Activated CD8-positive, alpha-beta memory T cell treated with anti-CD3 and anti-CD28 coated beads for 4 hours (primary cell): ENCODE data around the gene HMCN2.
A peak's percentile ranks its signal among the peaks of the same experiment; 100 is the strongest.
"Not testable (repeated sequence)": the region's sequence is repeated elsewhere in the genome, so short reads cannot be mapped to it uniquely, and the experiment has no call there.

ENCODE experiments used
- DNase-seq, 2 donors: peaks; one replicate each; pipeline ENCODE4 v3.0.0-alpha.2; 2020; ENCODE audit warnings: low read depth in 2 of 2

The HMCN2 gene

DNA sequence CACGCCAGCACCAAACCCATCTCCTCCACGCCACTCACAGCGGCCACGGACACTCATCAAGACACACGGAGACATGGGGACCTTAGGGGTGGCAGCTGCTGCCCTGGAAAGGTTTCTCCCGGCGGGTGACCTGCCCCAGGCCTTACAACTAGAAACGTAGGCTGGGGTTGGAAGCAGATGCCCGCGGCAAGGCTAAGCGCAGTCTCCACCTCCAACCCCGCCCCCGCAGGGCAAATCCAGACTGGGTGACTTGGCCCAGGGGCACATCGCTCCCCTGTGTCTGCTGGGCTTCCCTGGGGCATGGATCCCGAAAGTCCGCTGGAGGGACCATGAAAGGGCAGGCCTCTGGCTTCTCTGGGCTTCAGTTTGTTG, 167.2 kb downstream of the HMCN2 start:
- no peak for DNase-seq

DNA sequence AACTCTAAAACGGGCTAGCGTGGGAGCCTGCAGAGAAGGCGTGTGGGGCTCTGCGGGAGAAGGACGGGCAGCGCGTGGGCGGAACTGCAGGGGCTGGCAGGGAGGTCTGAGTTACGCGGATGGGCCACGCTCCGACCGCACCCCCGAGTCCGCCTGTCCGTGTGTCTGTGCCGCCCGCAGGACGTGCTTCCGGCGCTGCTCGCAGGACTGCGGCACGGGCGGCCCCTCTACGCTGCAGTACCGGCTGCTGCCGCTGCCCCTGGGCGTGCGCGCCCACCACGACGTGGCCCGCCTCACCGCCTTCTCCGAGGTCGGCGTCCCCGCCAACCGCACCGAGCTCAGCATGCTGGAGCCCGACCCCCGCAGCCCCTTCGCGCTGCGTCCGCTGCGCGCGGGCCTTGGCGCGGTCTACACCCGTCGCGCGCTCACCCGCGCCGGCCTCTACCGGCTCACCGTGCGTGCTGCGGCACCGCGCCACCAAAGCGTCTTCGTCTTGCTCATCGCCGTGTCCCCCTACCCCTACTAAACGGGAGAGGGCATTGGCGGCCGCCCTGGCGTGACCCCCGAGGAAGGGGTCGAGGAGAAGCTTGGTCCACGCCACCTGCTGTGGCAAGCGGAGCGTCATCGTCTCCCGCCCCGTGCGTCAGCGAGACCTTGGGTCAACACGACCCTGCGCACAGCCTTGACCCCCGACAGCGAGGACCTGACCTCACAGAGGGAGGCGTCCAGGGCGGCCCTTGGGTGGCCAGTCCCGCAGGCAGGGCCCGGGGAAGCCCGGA, 167.8 kb downstream of the HMCN2 start:
- no peak for DNase-seq

DNA sequence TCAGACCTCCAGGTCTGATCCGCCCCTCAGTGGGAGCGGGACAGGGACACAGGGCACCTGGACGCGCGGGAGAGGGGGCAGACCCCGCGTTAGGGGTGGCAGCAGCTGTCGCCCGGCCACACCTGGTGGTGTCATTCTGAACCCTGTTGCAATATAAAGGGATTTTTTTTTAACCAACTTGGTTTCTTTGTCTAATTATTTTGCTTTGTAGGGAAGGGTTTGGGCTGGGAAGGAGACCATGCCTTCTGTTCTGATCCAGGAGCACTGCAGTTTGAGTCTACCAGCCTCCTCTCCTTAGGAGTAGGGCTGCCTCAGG, 168.3 kb downstream of the HMCN2 start:
- DNase-seq, result no peak

DNA sequence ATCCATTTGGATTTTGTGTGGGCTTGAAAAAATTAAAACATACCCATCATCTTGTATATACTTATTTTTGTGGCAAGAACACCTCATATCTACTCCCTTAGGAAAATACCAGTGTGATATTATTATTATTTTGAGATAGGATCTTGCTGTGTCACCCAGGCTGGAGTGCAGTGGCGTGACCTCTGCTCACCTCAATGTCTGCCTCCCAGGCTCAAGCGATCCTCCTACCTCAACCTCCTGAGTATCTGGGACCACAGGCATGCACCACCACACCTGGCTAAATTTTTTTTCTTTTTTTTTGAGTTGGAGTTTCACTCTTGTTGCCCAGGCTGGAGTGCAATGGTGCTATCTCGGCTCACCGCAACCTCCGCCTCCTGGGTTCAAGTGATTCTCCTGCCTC, 169.1 kb downstream of the HMCN2 start:
- DNase-seq, result not testable (repeated sequence)

DNA sequence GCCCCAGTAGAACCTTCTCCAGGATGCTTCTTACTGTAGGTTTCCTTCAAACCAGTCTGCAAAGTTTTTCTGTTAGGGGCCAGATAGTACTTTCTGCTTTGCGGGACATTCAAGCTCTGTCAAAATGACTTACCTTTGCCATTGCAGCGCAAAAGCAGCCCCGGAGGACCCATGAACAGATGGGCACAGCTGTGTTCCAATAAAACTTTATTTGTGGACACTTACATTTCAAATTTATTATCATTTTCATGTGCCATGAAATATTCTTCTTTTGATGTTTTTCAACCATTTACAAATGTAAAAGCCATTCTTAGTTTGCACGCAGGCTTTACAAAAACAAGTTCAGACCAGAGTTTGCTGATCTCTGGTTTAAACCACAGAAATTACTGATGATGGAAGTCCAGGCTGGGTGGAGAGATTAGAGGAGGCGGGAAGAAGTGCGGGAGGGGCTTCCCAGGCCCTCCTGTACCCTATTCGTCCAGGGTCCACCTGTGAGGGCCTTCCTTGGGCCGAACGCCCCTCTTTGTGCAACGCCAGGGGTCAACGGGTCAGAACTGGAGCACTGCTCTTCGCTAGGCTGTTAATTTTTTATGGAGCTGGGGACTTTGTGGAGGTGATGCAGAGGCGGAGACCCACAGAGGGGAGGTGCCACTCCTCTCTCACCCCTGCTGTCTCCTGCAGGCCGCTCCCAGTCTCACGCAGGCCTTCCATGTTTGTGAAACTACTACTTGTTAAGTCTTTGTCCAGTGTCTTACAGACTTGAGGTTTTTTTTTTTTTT, 171.6 kb downstream of the HMCN2 start:
- DNase-seq, result no peak

DNA sequence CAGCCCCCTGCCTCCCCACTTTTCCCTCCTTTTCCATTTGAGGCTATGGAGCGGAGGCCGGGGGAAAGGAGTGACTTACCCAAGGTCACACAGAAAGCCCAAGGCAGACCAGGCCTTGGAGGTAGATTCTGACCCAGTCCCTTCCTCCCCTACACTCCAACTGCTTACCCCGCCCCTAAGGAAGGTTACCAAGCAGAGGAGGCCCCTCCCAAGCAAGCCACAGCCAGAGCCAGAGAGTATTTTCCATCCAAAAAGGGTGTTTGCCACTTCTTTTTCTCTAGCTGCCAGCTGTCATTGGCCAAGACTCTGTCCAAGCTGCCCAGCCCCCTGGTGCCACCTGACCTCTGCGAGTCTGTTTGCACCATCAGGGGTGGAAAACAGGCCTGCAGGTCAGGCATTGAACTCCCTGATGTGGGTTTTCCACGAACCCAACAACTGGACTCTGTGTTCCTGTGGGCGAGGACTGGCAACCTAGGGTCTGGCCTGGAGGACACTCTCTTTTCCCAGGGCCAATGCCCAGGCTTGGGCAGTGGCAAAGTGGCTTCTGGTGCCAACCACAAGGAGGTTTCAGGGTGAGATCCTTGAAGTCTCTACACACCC, 172.9 kb downstream of the HMCN2 start:
- no peak for DNase-seq

DNA sequence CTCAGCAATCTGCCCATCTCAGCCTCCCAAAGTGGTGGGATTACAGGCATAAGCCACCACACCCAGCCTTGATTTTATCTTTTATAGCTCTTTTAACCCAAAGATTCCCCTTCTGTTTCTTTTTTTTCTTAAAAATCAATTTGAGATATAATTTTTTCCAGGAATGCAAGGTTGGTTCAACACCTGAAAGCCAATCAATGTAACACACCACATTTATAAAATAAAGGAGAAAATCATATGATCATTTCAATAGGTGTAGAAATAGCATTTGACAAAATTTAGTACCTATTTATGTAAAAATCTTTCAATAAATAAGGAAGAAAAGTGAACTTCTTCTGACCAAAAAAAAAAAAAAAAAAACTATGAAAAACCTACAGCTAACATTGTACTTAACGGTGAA, 175.5 kb downstream of the HMCN2 start:
- no peak for DNase-seq

DNA sequence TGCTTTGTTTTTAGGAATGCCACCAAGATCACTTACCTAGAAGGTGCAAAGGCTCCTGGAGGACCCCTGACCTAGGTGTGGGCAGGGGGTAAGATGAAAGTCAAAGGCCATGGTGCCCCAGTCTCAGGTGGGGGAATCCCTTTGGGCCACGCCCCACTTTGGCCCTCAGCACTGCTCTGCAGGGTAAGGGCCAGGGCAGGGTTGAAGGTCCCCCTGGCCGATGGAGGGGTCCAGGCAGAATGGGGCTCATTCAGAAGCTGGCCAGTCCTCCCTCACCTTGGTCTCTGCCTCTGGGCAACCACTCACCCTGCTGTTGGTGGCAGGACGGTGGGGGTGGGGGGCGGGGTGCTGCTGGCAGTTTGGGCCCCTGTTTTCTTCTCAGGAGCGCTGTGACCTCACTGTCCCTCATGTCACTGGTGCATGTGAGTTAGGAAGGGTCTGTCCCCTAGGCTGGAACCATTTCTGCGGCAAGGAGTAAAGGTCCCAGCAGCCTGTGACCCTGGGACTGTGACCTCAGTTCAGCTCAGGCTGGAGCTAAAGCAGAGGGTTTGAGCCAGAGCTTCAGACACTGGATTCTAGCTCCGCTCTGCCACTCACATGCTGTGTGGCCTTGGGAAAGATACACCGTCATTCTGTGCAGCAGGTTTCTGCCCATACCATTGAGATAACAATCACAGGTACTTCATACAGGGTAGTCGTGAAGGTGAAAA, 177.3 kb downstream of the HMCN2 start:
- DNase-seq, result no peak

DNA sequence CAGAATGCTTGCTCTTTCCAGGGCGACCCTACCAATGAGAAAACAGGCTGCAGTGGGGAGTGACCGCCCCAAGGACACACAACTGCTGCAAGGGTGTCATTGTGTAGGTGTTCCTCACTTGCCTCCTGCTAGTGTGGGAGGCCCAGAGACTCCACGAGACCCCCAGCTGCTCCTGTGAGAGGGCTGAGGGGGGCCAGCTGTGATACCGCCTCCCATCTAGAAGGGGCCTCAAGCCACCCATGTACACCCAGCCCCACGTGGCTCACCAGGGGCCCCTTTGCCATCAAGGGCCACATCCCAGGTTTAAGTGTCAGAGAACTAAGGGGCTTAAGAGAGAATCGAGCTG, 177.9 kb downstream of the HMCN2 start:
- no peak for DNase-seq

DNA sequence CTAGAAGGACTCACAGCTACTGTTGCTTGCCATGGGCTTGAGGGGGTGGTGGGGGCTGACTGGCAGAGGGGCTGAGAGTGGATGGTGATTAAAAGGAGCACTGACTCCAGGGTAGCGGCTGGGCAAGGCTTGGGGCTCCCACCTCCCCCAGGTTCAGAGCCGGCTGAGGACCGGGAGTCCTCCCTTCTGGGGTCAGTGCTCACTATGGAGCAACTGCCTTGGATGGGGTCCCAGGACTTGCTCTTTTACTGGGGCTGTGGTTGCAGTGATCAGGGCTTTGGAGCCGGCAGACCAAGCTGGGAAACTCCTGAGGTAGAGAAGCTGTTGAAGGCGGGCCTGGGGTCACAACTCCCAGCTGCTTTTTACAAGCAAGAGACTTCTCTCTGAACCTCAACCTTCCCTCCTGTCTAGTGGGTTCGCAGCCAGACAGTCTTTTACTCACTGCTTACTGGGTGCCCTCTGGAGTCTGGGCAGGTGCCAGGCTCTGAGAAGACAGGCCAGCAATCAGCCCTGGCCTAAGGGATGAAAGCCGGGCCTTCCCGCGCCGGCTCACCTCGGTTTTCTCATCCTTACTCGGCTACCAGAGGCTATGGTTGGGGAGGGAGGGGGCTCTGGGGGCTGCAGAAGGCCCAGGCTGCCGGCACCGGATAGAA, 178.4 kb downstream of the HMCN2 start:
- no peak for DNase-seq

DNA sequence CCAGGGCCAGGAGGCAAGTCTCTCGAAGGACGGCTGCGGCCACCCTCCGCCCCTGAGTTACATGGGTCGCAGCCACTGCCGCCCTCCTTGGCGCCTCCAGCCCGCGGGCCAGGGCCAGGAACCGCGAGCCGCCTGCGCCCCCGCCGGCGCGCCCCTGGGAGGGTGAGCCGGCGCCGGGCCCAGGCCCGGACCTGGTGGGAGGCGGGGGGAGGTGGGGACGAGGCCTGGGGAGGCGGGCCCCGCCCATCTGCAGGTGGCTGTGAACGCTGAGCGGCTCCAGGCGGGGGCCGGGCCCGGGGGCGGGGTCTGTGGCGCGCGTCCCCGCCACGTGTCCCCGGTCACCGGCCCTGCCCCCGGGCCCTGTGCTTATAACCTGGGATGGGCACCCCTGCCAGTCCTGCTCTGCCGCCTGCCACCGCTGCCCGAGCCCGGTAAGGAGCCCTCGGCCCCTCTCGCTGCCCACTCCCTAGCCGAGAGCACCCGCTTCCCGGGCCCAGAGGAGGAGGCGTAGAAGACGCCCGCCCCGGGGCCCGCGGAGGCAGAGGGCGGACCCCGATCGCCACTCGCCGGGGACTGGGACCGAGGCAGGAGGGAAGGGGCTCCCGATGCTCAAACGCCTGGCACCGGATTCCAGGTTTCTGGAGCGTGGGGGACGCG, 179.1 kb downstream of the HMCN2 start, which contains the start of gene ASS1:
TSS of gene ASS1 (plus strand) at position 397 of the 657 bp plus-strand sequence. CDS start 7,268 bp downstream, outside the sequence.
- DNase-seq, result peak; percentile 23 to 28

DNA sequence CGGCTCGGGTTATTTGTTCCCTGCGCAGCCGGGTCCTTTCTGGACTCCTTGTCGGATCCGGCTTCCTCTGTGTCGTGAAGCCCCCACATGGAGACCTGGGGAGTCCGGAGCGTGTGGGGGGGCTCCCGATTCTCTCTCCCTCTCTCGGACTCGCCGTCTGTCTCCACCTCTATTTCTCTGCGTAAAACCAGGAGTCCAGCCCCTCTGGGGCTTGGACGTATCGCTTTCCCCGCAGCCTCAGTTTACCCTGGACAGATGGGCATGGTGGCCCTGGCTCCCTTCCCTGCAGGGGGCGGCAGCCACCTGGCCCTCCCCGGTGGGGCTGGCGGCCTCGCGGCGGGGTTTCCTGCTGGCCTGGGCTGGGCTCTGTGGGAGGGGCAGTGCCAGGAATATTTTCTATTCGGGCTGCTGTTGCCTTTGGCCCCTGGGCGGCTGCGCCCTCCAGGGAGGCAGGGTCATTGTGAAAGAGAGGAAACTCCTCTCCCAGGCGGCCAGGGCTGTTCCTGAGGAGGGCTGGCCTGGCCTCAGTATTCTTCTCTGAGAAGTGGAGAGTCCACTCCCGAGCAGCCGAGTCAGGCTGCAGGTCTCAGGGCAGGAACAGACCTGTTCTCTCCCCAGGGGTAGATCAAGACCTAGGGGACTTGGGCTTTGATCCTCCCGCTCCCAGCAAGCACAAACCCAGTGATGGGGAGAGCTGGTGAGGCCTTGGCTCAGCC, 179.9 kb downstream of the HMCN2 start:
- DNase-seq, result no peak

DNA sequence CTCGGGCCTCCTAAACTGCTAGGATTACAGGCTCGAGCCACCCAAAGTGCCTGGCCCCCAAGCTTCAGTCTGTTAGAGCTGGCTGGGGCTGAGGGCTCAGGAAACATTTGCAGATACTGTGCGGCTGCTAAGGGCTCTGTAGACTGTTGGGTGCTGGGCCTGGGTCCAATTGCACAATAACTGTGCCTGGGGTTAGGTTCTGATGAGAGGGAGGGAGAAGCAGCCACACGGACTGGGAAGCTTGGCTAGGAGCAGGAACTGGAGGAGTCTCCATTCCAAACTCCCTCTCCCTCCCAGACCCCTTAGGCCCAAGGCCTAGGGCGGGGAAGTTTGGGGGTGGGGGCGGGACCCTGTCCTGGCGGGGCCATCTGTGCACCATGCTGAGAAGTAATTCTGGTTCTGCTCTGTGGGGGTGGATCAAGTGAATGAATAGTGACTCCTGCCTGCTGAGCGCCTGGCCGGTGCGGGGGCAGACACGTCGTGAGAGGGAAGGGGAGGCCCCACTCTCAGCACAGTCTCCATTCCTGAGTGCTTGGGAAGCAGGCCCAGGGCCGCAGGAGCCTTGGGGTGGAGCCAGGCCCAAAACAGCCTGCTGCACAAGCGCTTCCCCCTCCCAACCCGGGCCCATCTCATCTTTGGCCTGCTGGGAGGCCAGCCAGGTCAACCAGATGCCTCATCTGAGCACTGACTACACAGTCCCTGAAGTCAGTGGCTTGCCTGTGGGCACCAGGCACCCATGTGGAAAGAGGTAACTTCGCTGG, 180.7 kb downstream of the HMCN2 start:
- no peak for DNase-seq

DNA sequence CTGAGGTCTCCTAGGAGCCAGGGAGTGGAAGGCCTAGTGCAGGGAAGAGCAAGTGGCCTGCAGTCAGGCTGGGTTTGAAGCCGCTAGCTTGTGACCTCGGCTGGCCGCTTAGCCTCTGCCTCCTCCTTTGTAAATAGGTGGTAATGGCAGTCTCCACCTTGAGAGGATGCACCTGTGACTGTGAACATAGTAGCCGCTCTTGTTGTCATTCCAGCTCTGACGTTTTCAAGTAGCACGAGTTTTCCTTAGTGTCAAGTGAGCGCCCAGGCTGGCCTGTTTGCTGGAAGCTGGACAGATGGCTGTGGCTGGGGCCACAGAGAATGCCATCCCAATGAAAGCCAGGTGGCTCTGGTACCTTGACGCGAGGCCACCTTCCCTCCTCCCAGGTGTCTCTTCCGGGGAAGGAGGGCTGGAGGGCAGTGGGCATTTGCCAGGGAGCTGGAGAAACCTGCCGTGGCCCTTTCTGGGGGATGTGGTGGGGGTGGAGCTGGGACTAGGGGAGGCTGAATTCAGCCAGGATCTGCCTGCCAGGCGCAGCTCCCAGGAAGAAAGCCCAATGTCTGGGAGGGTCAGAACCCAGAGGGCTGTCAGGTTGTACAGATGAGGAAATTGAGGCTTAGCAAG, 181.7 kb downstream of the HMCN2 start:
- DNase-seq, result no peak

DNA sequence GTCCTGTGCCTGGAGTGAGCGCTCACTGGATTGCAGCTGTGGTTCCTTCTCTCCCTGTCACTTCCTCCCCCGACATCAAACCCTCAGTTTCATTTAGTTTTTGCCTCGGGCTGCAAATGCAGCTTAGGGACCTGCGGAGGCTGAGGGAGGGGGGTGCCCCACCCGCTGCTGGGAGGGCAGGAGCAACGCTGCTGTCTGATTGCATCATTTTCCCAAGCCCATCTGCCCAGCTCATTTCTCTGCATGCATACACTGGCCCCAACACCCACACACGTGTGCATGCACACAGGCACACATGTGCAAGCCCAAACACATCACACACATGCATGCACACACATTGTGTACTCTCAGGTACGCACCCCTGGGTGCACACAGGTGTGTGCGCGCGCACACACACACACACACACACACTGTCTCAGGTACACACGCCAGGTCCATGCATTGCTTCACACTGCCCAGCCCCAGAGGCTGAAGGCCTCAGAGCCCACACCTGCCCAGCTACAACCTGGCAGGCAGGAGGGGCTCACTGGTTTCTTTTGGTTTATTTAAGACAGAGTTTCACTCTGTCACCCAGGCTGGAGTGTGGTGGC, 182.6 kb downstream of the HMCN2 start:
- no peak for DNase-seq

DNA sequence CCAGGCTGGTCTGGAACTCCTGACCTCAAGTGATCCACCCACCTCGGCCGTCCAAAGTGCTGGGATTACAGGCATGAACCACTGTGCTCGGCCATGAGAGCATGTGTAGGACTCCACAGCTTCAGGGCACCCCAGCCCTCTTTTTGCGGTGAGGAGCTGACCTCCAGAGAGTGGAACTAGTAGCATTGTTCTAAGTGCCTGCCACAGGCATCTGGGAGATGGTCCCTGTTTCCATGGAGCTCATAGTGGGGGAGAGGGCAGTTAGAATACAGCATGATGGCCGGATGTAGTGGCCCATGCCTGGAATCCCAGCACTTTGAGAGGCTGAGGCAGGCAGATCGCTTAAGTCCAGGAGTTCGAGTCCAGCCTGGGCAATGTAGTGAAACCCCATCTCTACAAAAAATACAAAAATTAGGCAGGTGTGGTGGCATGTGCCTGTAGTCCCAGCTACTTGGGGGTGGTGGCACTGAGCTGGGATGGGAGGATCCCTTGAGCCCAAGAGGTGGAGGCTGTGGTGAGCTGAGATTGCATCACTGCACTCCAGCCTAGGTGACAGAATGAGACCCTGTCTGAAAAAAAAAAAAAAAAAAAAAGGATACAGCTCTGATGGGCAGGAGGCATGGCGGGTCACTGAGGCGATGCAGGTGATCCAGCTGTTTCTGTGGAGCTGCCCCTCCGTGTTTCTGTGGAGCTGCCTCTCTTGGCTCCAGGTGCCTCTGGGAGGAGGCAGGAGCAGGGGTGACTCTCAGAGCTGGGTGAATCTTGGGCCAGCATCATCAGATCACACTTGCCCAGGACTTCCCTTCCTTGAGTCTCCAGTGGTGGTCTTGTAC, 183.4 kb downstream of the HMCN2 start:
- DNase-seq, result no peak

DNA sequence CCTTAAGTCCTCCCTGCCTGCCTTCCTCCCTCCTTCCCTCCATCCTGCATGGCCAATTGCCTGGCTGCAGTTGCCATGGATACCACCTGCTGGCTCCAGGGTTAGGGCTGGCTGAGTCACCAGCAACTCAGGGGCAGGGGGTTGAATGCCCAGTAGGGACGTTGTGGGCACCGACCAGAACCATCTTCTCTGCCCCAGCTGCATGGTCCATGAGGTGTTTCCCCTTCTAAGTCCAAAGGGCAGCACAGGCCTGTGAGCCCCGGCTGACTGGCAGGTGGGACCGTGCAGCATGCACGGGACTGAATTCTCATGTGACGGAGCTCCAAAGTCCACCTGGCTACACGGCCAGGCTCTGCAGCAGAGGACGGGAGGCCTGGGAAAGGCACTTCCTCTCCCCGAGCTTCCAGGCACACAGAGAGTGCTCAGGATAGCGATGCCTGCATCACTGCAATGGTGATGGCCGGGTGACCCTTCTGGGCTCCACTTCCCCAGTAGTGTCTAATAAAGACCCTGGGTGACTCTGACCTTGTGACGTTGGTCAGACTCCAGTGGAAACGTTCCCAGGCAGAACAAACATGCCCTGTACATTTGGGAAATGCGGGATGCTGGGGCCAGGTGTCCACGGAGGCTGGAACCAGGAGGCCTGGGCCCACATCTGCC, 184.9 kb downstream of the HMCN2 start:
- DNase-seq, result no peak

DNA sequence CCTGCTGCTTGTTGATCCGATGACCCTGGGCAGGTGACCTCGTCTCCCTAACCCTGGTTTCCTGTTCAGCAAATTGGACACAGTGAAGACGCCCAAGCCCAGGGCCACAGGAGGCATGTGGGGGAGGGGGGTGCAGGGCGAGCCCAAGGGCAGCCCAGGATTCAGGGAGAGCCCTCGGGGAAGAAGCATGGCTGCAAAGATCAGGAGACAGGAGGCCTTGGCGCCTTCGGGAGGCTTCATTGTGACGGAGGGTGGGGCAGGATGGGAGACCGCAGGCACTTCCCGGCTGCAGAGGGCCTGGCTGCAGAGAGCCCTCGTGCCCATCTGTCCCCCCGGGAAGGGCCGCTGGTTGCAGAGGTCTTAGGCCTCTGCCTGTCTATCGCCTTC, 185.4 kb downstream of the HMCN2 start:
- DNase-seq, result no peak
